Measurements from ENCODE around the gene CDH13. TPM values are rescaled to one million over a fixed set of nuclear protein-coding genes. Genes with fewer than 3 reads are reported as not detected.

CDH13 gene
- total and polyA plus RNA-seq, 2 donors (not counting 3 experiments of a cell fraction or from before 2014, with no cell fraction given): 96.6 to 124 TPM

GRCh38 chr16:83296505-83296904 is 669.7 kb downstream of the CDH13 start:
- FAIRE-seq (no peak), DNase-seq (ENCODE audit: low read depth, low spot score) (no peak)
- Histone ChIP-seq H3K9me1 (replicated peaks; ENCODE audit: control insufficient read depth, extremely low read depth, insufficient read depth, low read length) (no peaks in the 10 kb centered on the region), H2AFZ (ENCODE audit: low read depth, low read length) (no peak overlapping the region), H3K4me1 (ENCODE audit: control insufficient read depth, extremely low read depth, insufficient read depth, low read length) (no peaks in the 10 kb centered on the region), H3K4me2 (ENCODE audit: insufficient read depth, low read length) (no peak overlapping the region), H3K36me3 (ENCODE audit: control insufficient read depth in 2 of 2, extremely low read depth in 1 of 2, insufficient read depth in 2 of 2, low read length in 2 of 2) (no peaks in the 10 kb centered on the region), H3K4me3 (replicated peaks in 1 of 3; ENCODE audit: insufficient read depth in 1 of 3, low read depth in 1 of 3, low read length in 3 of 3) (no peak overlapping the region), H3K9me3 (replicated peaks; ENCODE audit: control insufficient read depth, insufficient read depth, low read length) (no peaks in the 10 kb centered on the region), H3K79me2 (ENCODE audit: control insufficient read depth, insufficient read depth, low read length) (no peaks in the 10 kb centered on the region), H3K27ac (ENCODE audit: insufficient read depth, low read depth, low read length) (no peak overlapping the region), H3K9ac (replicated peaks; ENCODE audit: extremely low read depth, insufficient read depth, low read length) (no peak overlapping the region), H4K20me1 (replicated peaks; ENCODE audit: control insufficient read depth, extremely low read depth, insufficient read depth, low read length) (no peaks in the 10 kb centered on the region), H3K27me3 (ENCODE audit: control insufficient read depth in 2 of 2, insufficient read depth in 2 of 2, low read length in 2 of 2) (no peaks in the 10 kb centered on the region)
- dilution Hi-C loops (cut with MboI; ENCODE audit: extremely low pct_ligation_motif_present, low sequenced_read_pairs): no loop called here
- intact Hi-C loops (cut with micrococcal nuclease): no loop called here
- TF ChIP-seq CTCF (IDR thresholded peaks at IDR 0.05; ENCODE audit: extremely low read depth in 1 of 2, insufficient read depth in 1 of 2, low read depth in 1 of 2, low read length in 2 of 2) (no peak), MYC (IDR thresholded peaks at IDR 0.05; ENCODE audit: low read depth, low read length) (no peak), MAX (IDR thresholded peaks at IDR 0.05; ENCODE audit: insufficient read depth, insufficient read length) (no peak), EZH2 (IDR thresholded peaks at IDR 0.05; ENCODE audit: borderline replicate concordance, low read depth, low read length, severe bottlenecking) (no peak), POLR2A (IDR thresholded peaks at IDR 0.05; ENCODE audit: low read depth, low read length) (no peak), POLR2AphosphoS5 (IDR thresholded peaks at IDR 0.05; ENCODE audit: insufficient read depth, low read depth, low read length) (no peak), GATA2 (IDR thresholded peaks at IDR 0.05; ENCODE audit: insufficient read depth, insufficient read length, low read depth, low read length) (no peak)
- BruUV-seq (replicated peaks): no TSS peak
- POLR2A ChIA-PET: no interaction called here
- CTCF ChIA-PET: no interaction called here

Measured in endothelial cell of umbilical vein (primary cell).